ENCODE measurements around the gene DCTPP1.

DNA sequence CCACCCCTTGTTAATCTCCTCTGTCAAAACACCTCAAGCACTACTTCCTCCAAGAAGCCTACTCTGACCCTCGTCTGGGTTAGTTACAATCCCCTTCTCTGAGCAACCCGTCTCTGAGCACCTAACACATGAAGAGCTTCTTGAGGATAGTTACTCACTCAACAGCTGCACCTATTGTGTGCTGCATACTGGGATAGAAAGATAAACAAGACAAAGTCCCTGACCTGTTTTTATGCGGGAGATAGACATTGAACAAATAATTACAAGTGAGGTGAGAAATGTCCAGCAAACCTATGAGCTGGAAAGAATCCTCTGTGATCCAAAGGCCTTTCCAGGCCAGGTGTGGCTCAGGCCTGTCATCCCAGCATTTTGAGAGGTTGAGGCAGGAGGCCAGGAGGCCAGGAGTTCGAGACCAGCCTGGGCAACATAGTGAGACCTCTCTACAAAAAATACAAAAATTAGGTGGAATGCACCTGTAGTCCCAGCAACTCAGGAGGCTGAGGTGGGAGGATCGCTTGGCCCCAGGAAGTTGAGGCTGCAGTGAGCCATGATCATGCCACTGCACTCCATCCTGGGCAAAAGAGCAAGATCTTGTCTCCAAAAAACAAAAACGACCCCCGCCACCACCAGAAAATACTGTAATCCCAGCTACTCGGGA lies 27.9 kb downstream of the DCTPP1 start:
- TF ChIP-seq GATA2 (IDR thresholded peaks at IDR 0.05; ENCODE audit: low read depth, low read length) (no peak), GATA3 (IDR thresholded peaks at IDR 0.05; ENCODE audit: low read depth, low read length) (no peak)
